ENCODE data around the gene FZD4.
A peak's percentile ranks its signal among the peaks of the same experiment; 100 is the strongest.
"Not testable (repeated sequence)": the region's sequence is repeated elsewhere in the genome, so short reads cannot be mapped to it uniquely, and the experiment has no call there.

Gene FZD4

DNA sequence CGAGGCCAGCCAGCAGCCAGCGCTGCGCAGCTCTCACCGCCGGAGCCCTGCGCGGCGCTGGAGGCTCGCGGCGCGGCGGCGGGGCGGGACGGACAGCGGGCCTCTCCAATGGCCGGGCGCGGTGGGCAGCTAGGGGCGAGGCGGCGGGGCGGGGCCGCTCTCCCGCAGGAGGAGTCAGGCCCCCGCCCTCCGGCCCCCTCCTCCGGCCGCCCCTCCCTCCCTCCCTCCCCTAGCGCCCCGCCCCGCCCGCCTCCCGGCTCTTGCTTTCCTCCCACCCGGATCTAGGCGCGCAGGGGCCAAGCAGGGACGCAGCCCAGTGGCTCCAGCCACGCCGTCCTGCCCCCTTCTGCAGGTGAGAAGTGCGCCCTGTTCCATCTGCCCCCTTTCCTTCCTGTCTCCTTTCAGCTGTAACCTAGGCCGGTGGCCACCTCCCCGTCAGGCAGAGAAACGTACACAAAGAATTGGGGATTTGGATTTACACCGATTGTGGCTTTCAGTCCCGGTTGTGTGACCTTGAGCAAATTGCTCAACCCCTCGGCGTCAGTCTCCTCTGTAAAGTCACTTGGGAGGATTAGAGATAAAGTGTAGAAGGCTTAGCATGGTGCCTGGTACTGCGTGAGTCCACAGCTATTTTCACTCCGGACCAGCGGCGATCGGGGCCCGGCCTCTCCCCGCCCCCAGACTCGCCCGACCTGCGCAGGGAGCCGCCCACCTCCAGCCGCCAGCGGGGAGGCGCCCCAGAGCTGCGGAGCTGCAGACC, at the start of gene FZD4:
Gene FZD4, minus strand, starts transcription at position 35 of the 760 bp plus-strand sequence. CDS start 310 bp downstream, outside the sequence.
- DNase-seq (ENCODE audit: low spot score): peak; percentile 60

DNA sequence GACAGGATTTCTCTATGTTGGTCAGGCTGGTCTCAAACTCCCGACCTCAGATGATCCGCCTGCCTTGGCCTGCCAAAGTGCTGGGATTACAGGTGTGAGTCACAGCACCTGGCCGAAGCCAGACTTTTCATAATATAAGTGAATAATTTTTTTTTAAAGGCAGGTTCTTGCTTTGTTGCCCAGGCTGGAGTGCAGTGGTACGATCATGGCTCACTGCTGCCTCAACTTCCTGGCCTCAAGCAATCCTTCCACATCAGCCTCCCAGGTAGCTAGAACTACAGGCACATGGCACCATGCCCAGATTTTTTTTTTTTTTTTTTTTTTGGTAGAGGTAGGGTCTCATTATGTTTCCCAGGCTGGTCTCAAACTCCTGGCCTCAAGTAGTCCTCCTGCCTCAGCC, 49.1 kb upstream of the FZD4 start:
- DNase-seq (ENCODE audit: low spot score): not testable (repeated sequence)

DNA sequence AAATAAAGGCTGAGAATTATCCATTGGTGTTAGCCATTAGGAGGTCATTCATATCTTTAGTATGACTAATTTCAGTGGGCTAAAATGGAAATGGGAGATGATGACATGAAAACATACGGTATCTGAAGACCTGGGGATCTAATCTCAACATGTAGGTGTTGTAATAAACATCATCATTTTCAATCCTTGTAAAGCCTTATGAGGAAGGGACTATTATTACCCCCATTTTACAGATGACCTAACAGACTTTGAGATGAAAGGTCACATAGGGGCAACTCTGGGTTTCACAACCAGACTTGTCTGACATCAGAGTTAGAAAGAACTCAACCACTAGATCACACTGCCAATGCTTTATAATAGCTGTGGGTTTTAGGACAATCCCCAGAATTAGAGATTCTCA, 47.7 kb upstream of the FZD4 start:
- no peak for DNase-seq (ENCODE audit: low spot score)

DNA sequence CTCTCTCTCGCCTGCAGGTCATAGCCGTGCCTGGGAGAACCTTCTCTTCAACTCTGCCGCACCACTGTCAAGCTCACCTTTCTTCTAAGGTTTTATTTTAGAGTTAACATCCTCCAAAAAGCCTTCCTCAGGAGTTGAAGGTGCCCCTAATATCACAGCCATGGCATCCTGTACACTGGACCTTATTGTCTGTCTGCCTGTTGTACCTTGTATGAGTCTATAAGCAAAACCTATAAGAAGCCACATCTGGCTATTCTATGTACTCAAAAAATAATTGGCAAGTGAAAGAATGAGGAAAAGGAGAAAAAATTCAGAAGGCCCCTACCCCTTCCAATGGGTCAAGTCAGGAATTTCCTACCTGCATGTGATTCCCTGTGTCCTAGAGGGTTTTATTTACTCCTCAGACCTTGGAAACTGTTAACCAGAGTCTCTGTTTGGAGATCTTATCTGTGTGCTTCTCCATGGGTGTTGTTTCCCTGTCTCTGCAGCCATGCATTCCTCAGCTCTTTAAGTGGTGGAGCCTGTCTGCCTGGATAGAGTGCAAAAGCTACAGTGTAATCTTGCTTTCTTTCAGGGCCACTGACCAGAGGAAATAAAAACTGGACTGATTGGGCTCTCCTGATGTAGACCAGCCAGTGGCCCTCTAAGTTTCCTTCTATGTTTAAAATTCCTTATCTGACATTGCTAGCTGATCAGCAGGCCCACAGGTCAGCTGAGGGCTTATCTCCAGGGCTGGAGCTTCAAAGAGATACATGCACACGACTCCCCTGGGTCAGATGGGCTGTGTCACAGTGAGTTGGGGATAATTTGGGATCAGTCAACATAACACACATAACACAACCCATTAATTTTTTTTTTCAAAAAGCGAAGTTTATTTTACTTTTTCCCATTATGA, 44.9 kb upstream of the FZD4 start:
- no peak for DNase-seq (ENCODE audit: low spot score)

DNA sequence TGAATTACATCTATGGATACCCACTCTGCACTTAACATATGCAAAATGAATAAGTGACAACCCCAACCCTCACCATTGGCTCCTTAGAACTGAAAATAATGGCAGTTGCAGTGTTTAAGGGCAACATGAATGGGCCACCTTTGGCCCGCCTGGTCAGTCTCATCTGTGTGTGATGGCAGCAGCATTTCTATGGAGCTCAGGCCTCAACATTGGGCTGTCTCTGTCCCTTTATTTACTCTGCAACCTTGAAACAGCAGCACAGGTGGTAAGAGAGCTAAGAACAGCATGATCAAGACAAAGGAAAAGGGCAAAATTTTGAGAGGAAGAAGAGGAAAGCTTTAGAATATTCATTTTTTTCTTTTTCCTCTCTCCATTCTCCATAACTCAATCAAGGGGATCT, 44.2 kb upstream of the FZD4 start:
- DNase-seq (ENCODE audit: low spot score): no peak

DNA sequence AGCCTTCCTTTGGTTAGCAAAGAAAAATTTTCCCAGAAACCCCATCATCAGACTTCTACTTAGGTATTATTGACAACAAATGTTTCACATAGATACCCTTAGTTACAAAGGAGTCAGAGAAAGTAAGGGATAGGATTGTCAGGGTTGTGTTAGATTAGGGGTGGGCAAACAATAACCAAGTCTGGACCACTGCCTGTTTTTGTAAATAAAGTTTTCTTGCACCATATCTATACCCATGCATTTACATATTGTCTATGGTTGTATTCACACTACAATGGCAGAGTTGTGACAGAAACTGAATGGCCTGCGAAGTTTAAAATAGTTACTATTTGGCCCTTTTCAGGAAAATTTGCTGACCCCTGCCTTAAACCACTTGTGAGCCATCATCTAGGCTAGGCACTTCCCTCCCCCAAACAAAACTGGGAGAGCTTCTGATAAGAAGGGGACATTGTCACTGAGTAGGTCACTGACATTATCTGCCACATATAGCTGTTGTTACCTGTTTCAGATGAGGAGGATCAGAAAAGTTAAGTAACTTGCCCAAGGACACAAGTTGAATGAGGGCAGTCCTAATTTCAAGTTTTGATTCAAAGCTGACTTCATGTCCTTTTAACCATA, 41.9 kb upstream of the FZD4 start:
- DNase-seq (ENCODE audit: low spot score): no peak

DNA sequence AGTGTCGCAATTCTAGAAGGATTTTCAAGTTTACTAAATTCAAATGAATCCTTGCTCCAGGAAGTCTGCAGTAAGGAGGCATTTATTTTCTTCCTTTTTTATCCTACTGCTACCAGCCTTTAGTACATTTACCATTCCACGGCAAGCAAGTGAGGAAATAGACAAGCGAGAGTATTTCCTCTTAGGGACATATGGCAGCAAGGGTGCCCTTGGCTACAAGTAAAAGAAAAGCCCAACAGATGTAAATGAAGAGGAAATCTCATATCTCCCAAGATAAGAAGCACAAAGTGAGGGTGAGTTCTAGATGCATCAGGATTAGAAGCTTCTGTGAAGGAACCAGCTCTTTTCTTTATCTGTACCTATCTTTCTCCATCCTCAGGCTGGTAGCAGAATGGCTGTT, 37.8 kb upstream of the FZD4 start:
- no peak for DNase-seq (ENCODE audit: low spot score)

DNA sequence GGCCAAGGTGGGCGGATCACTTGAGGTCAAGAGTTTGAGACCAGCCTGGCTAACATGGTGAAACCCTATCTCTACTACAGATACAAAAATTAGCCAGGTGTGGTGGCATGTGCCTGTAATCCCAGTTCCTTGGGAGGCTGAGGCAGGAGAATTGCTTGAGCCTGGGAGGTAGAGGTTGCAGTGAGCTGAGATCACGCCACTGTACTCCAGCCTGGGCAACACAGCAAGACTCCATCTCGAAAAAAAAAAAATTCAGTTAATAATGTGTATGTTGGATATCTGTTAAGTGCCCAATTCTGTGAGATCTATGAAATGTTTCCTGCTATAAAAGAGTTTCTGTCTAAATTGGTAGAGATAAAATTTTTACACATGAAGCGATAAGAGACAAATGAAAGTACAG, 37.1 kb upstream of the FZD4 start:
- not testable (repeated sequence) for DNase-seq (ENCODE audit: low spot score)

DNA sequence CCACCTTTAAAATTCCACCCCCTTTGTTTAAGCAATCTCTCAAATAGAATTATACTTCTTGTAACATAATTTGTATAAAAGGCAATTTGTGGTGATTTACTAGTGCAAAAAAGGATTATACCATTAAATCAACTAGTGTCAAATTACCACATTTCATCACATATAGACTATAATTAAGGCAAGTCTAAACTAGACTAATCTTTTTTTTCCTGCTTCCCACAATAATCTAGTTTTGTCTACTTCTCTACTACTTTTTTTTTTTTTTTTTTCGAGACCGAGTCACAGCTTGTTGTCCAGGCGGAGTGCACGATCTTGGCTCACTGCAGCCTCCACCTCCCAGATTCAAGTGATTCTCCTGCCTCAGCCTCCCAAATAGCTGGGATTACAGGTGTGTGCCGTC, 36.1 kb upstream of the FZD4 start:
- DNase-seq (ENCODE audit: low spot score): no peak

DNA sequence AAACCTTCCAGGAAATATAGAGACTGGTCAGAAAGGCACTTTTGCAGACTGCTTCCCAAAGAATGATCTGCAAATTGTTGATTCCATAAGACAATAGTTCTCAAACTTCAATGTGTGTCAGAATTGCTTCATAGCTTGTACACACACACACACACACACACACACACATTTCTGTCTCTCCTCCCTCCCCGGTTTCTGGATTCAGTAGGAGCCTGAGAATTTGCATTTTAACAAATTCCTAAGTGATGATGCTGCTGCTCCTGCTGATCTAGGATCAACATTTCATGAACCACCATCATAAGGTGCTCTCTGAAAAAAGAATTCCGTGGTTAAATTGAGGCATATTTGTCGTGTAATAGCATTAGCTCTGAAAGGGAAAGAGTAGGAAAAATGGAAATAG, 35.3 kb upstream of the FZD4 start:
- no peak for DNase-seq (ENCODE audit: low spot score)

DNA sequence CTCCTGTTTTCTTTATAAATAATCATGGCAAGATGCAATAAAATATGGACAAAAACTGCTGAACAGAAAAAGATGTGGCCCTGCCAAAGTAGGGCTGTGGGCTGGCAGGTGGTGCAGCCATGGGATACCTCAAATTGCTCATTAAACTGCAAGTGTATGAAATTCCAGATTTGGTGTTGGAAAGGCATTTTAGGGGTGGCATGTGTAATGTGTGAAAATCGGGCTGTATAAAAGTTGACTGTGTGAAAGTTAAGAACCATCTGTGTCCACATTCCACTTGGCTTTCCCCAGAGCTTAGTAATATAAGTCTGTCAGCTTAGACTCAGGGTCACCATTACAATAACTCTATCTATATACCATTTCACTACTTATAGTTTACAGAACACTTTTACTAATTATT, 34.8 kb upstream of the FZD4 start:
- DNase-seq (ENCODE audit: low spot score): no peak

DNA sequence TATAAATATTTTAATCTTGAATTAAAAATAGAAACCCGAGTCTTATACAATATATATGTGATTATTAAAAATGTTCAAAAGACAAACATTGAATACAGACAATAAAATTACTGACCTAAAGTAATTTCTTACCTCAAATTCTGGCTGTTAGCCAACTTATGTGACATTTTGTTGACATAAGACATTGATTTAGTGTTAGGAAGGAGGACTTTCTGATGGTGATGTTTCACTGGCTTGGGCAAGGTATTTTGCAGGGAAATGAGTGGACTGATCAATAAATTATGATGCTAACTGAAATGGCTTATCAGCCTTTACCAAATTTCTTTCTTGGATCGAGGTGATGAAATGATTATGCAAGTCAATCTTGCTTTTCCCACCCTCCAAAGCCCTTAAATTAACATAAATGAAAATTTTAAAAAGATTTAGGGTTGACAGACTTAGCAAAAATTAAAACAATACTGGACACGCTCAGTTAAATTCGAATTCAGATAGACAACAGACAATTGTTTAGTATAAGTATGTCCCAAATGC, 33.2 kb upstream of the FZD4 start:
- DNase-seq (ENCODE audit: low spot score): no peak

DNA sequence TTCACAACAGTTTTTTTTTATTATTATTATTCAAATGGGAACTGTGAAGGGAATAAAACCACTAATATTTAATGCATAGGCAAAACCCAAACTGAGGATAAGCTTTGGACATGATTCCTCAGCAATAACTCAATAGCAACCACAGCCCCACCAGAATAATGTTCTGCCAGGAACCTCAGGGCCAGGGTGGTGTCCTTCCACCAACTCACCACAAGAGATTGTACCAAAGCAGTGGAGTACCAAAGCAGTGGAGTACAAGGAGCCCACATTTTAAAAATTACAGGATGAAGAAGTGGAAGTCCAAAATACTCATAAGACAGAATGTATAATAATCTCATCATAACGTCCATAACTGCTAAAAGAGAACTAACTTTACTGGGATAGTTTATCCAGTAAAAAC, 32.5 kb upstream of the FZD4 start:
- no peak for DNase-seq (ENCODE audit: low spot score)

DNA sequence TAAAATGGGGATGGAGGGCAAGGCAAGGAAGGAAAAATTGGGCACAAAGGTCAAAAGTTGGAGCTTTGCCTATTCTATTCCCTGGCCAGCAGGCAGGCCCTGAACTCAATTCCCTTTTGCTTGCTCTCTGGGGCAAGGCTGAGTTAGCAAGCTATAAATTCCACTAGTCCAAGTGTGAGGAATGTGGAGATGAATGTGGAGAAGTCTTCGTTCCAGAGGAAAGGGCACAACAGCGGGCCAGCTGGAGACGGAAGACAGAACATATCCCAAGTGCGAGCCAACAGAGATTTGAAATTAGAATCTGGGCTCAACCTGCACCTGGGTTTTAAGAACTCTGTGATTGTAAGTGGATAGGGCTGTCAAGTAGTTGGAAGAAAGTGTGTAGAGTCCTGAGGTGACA, 29.5 kb upstream of the FZD4 start:
- no peak for DNase-seq (ENCODE audit: low spot score)

DNA sequence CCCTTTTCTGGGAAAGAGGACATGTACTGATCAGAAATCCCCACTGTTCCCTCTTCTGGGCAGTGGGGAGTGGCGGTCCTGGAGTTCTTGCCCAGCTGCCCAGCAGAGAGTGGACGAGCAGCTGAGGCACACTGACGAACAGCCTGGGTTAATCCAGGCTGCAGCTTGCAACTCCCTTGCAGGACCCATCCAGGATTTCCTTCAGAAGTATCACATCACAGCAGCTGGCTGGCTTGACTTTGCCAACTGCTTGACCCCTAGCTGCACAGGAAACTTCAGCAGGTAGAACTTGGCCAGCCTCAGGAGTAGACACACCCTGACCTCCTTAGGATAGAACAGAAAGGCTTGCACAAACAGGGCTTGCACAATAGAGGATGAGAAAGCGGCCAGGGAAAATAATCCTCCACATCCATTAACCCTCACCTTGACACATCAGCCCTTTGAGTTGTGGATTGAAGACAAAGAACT, 27.9 kb upstream of the FZD4 start:
- DNase-seq (ENCODE audit: low spot score): no peak

DNA sequence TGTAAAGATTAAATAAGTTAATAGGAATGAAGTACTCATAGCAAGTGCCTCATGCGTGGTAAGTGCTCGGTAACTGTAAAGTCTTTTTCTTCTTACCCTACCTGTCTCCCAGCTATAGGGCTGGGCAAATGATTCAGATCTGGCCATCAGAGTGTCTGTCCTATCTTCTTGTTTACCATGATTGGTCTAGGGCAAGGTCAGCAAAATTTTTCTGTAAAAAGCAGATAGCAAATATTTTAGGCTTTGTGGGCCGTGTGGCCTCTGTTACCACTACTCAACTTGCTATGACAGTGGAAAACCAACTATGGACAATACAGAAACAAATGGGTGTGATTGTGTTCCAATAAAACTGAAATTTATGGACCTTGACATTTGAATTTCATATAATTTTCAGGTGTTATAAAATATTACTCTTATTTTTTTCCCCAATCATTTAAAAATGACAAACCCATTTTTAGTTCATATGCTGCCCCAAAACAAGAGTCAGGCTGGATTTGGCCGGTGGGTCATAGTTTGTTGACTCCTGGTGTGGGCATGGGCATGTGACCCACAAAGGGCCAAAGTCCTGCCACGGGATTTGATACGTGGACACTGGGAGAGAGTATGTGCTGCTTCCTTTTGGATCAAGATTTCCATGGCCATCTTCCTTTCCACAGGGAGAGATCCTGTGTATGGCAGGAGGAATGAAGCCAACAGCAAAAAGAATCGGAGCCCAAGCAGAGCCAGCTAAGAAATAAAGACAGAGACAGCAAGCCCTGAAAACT, 26.8 kb upstream of the FZD4 start:
- DNase-seq (ENCODE audit: low spot score): no peak

DNA sequence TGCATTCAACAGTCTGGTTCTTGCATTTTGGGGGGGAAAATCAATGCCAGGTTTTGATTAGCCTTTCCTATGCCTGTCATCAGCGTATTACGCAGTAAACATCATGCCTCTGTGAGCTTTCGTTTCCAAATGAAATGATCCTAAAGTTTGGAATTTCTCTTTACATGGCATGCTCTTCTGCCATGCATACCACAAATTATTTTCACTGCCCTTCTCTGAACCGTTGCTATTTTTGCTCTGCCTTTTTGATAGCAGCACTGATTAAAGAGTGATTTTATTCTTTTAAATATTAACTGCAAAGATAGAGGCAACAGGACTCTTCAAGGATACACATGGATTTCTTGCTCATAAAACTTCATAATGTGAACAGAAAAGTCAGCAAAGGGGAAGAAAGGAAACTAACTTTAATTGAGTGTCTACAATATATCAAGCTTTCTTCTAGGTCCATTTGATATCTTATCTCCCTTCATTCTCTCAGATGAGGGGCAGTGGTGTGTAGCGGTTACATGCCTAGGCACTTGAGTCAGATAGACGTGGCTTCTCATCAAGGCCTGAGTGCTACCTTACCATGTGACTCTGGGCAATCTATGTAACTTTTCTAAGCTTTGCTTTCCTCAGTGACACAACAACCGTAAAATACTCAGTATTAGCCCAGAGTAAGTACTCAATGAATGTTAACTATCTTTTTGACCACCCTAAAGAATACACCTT, 25.0 kb upstream of the FZD4 start:
- DNase-seq (ENCODE audit: low spot score): no peak

DNA sequence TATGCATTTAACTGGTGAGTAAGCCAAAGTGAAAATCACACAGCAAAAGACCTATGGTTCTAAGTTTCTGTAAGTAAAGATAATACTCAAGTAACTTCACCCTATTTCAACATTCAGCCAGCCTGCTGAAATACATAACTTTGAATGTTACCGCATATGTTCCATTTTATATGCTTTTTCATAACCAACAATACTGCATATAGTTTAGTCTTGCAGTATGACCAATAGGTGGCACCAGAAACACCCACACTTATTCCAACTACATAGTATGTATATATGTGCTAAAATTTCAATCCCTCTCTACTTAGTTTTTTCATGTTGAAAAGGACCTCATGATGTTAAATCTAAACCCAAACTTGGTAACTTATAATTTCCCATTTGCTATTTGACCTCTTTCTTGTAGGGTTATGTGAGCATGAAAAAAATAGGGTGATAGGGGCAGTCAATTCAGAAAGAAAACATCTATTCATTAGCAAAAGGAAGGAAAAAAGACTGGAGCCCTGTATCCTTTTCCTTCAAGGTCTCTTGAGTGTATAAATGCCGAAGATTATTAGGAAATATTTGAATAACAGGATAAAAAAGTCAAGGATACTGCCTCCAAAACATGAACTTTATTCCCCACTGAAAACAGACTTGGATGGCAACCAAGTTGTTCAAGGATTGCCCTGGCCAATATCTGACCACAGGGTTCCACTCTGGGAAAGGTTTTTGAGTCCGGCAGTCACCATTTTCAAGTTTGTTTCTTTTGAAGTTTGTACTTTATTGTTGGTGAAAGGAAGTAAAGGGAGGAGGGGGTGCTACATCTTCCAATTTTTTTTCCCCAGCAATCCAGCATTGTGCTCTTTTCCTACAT, 23.8 kb upstream of the FZD4 start:
- DNase-seq (ENCODE audit: low spot score): peak; percentile 41

DNA sequence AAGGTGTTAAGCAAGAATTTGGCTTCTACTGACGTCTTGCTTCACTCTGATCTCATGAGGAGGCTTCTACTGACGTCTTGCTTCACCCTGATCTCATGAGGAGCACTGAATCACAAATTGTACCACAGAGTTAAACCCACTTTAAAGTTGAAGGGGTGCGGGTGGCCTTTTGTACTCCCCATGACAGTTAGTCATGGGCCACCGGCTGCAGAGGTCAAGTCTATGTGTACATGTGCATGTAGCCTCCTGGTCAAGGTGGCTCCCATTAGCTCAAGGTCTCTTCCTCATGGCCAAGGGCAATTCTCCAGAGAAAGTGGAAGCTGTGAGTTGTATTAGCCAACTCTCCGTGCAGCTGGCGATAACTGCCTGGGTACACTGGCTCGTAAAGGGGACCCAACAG, 23.1 kb upstream of the FZD4 start:
- DNase-seq (ENCODE audit: low spot score): no peak

DNA sequence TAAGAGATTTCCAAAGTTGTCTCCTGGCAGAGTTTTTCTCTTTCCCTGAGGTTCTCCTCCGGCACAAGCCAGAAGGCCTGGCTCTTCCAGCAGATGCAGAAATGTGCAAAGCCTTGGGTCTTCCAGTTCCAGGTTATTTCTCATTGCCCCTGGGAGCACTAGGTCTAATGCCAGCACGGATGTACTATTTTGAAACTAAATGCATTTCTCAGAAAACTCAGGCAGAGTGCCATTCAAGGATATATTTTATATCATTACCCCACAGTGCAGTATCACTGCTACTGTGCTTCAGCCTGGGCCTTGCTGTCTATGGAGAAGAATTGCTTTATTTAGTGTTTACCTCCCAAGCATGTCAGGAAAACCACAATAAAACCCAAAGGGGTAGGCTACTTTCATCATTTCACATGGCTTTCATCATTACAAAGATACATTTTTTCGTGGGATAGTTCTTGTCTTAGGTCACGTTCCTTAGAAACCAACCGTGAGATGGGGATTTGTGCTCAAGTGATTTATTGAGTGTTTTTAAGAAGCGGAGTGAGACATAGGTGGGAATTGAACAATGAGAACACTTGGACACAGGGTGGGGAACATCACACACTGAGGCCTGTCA, 22.4 kb upstream of the FZD4 start:
- DNase-seq (ENCODE audit: low spot score): no peak

Data from activated CD4-positive, alpha-beta T cell treated with anti-CD3 and anti-CD28 coated beads, Interleukin-2, Interleukin-4, amounts not matched to agents 100 ng/mL and 50 ng/mL, durations not matched to agents 16 hours and 8 hours (primary cell).